ENCODE data around the gene PRAMEF14. TPM values are rescaled to one million over a fixed set of nuclear protein-coding genes. Genes with fewer than 3 reads are reported as not detected.
"Not testable (repeated sequence)": the region's sequence is repeated elsewhere in the genome, so short reads cannot be mapped to it uniquely, and the experiment has no call there.

PRAMEF14 gene
- total and polyA plus RNA-seq, 9 of the 15 experiments (the other 6 are each of a cell fraction or from before 2014, with no cell fraction given): not detected

- H3K4me3 ChIP-seq; H3K27ac ChIP-seq (ENCODE audit: extremely low read depth, low read depth, low read length); H3K79me2 ChIP-seq (ENCODE audit: control insufficient read depth, insufficient read depth, low read length); H3K27me3 ChIP-seq (ENCODE audit: control insufficient read depth in 2 of 2, insufficient read depth in 2 of 2, low read length in 2 of 2); H2AFZ ChIP-seq (ENCODE audit: low read depth, low read length); H3K9me3 ChIP-seq (replicated peaks; ENCODE audit: control insufficient read depth, insufficient read depth, low read depth, low read length); POLR2A ChIA-PET; H4K20me1 ChIP-seq (replicated peaks; ENCODE audit: control insufficient read depth, insufficient read depth, low read length); H3K9ac ChIP-seq (ENCODE audit: insufficient read depth in 1 of 2, low read depth in 2 of 2, low read length in 2 of 2); CTCF ChIA-PET (ENCODE audit: low intra/inter-chr PET ratio); H3K36me3 ChIP-seq (ENCODE audit: control insufficient read depth, insufficient read depth, low read length); intact Hi-C loops (cut with micrococcal nuclease); in situ Hi-C loops (cut with MboI); DNase-seq (ENCODE audit: extremely low read depth in 1 of 4, low spot score in 3 of 4); H3K4me2 ChIP-seq (ENCODE audit: insufficient read depth, low read length); H3K4me1 ChIP-seq (replicated peaks in 1 of 2; ENCODE audit: control insufficient read depth in 2 of 2, insufficient read depth in 2 of 2, low read length in 2 of 2); BruUV-seq (replicated peaks); H3K9me1 ChIP-seq (ENCODE audit: control insufficient read depth, insufficient read depth, low read length): not testable (repeated sequence)
- peak; percentile 72 for FAIRE-seq
- ATAC-seq: peak; percentile 60; the same call in 1 of the 3 replicates
- WGBS (ENCODE audit: insufficient coverage, low coverage, missing lambda C conversion rate): 0% methylated on average over 1 of the region's 9 CpGs
These were observed 7.5 kb upstream of the PRAMEF14 start for GRCh38 chr1:13354475-13354874.

- H3K4me2 ChIP-seq (ENCODE audit: insufficient read depth, low read length); H3K9me3 ChIP-seq (replicated peaks; ENCODE audit: control insufficient read depth, insufficient read depth, low read depth, low read length); intact Hi-C loops (cut with micrococcal nuclease); H3K27ac ChIP-seq (ENCODE audit: extremely low read depth, low read depth, low read length); ATAC-seq; BruUV-seq (replicated peaks); CTCF ChIA-PET (ENCODE audit: low intra/inter-chr PET ratio); H3K4me3 ChIP-seq; in situ Hi-C loops (cut with MboI); H4K20me1 ChIP-seq (replicated peaks; ENCODE audit: control insufficient read depth, insufficient read depth, low read length); H3K27me3 ChIP-seq (ENCODE audit: control insufficient read depth in 2 of 2, insufficient read depth in 2 of 2, low read length in 2 of 2); H2AFZ ChIP-seq (ENCODE audit: low read depth, low read length); H3K9me1 ChIP-seq (ENCODE audit: control insufficient read depth, insufficient read depth, low read length); H3K36me3 ChIP-seq (ENCODE audit: control insufficient read depth, insufficient read depth, low read length); H3K79me2 ChIP-seq (ENCODE audit: control insufficient read depth, insufficient read depth, low read length); H3K4me1 ChIP-seq (replicated peaks in 1 of 2; ENCODE audit: control insufficient read depth in 2 of 2, insufficient read depth in 2 of 2, low read length in 2 of 2); H3K9ac ChIP-seq (ENCODE audit: insufficient read depth in 1 of 2, low read depth in 2 of 2, low read length in 2 of 2); POLR2A ChIA-PET; FAIRE-seq: not testable (repeated sequence)
- peak in 1 of 4 experiments; percentile 12 for DNase-seq (ENCODE audit: extremely low read depth in 1 of 4, low spot score in 3 of 4)
- 0% methylated on average over 4 of the region's 8 CpGs for WGBS (ENCODE audit: insufficient coverage, low coverage, missing lambda C conversion rate)
These were observed 6.5 kb upstream of the PRAMEF14 start for GRCh38 chr1:13353476-13353875.

- POLR2A ChIA-PET; H3K4me2 ChIP-seq (ENCODE audit: insufficient read depth, low read length); H3K4me3 ChIP-seq; DNase-seq (ENCODE audit: extremely low read depth in 1 of 4, low spot score in 3 of 4); FAIRE-seq; H3K9me3 ChIP-seq (replicated peaks; ENCODE audit: control insufficient read depth, insufficient read depth, low read depth, low read length); H3K79me2 ChIP-seq (ENCODE audit: control insufficient read depth, insufficient read depth, low read length); H3K27ac ChIP-seq (ENCODE audit: extremely low read depth, low read depth, low read length); H4K20me1 ChIP-seq (replicated peaks; ENCODE audit: control insufficient read depth, insufficient read depth, low read length); CTCF ChIA-PET (ENCODE audit: low intra/inter-chr PET ratio); H3K4me1 ChIP-seq (replicated peaks in 1 of 2; ENCODE audit: control insufficient read depth in 2 of 2, insufficient read depth in 2 of 2, low read length in 2 of 2); H3K9ac ChIP-seq (ENCODE audit: insufficient read depth in 1 of 2, low read depth in 2 of 2, low read length in 2 of 2); H2AFZ ChIP-seq (ENCODE audit: low read depth, low read length); H3K36me3 ChIP-seq (ENCODE audit: control insufficient read depth, insufficient read depth, low read length); H3K9me1 ChIP-seq (ENCODE audit: control insufficient read depth, insufficient read depth, low read length); BruUV-seq (replicated peaks); H3K27me3 ChIP-seq (ENCODE audit: control insufficient read depth in 2 of 2, insufficient read depth in 2 of 2, low read length in 2 of 2); intact Hi-C loops (cut with micrococcal nuclease); ATAC-seq: not testable (repeated sequence)
- 0% methylated on average over 8 of the region's 8 CpGs for WGBS (ENCODE audit: insufficient coverage, low coverage, missing lambda C conversion rate)
- in situ Hi-C loops (cut with MboI): loop anchor here (5.0 to 10.0 kb wide), 2 partner anchors 318 to 550 kb away; partner anchors contain the start of gene PRAMEF1
These were observed 4.4 kb downstream of the PRAMEF14 start for GRCh38 chr1:13342496-13342895.

- H4K20me1 ChIP-seq (replicated peaks; ENCODE audit: control insufficient read depth, insufficient read depth, low read length); ATAC-seq; in situ Hi-C loops (cut with MboI); H3K4me1 ChIP-seq (replicated peaks in 1 of 2; ENCODE audit: control insufficient read depth in 2 of 2, insufficient read depth in 2 of 2, low read length in 2 of 2); H3K27ac ChIP-seq (ENCODE audit: extremely low read depth, low read depth, low read length); H3K9me3 ChIP-seq (replicated peaks; ENCODE audit: control insufficient read depth, insufficient read depth, low read depth, low read length); POLR2A ChIA-PET; H3K9me1 ChIP-seq (ENCODE audit: control insufficient read depth, insufficient read depth, low read length); DNase-seq (ENCODE audit: extremely low read depth in 1 of 4, low spot score in 3 of 4); CTCF ChIA-PET (ENCODE audit: low intra/inter-chr PET ratio); H3K36me3 ChIP-seq (ENCODE audit: control insufficient read depth, insufficient read depth, low read length); H3K79me2 ChIP-seq (ENCODE audit: control insufficient read depth, insufficient read depth, low read length); H3K27me3 ChIP-seq (ENCODE audit: control insufficient read depth in 2 of 2, insufficient read depth in 2 of 2, low read length in 2 of 2); BruUV-seq (replicated peaks); H2AFZ ChIP-seq (ENCODE audit: low read depth, low read length); H3K4me2 ChIP-seq (ENCODE audit: insufficient read depth, low read length); intact Hi-C loops (cut with micrococcal nuclease); H3K9ac ChIP-seq (ENCODE audit: insufficient read depth in 1 of 2, low read depth in 2 of 2, low read length in 2 of 2); H3K4me3 ChIP-seq; FAIRE-seq: not testable (repeated sequence)
- 0% methylated on average over 2 of the region's 4 CpGs for WGBS (ENCODE audit: insufficient coverage, low coverage, missing lambda C conversion rate)
These were observed 31.7 kb downstream of the PRAMEF14 start, which contains the start of gene PRAMEF15 for GRCh38 chr1:13315281-13315680. TSS of gene PRAMEF15 (plus strand) at chr1:13315581. CDS start at chr1:13318408, 2,827 bp downstream.
